IPS DF 6.9 (cell line): ENCODE results near the gene FAM161A.
"Not testable (repeated sequence)": the region's sequence is repeated elsewhere in the genome, so short reads cannot be mapped to it uniquely, and the experiment has no call there.

Source experiments
- DNase-seq: peaks from one replicate; pipeline ENCODE4 v3.0.0-alpha.2; 2013; ENCODE audit warnings: low read depth, low spot score
- H3K27ac ChIP-seq: one replicate; pipeline ENCODE4 v1.5.1; 2013; ENCODE audit warnings: low read length, control low read depth
- H3K27me3 ChIP-seq: 2 replicates; pipeline ENCODE4 v1.6.1; 2013; ENCODE audit warnings: mild to moderate bottlenecking, low read length; ENCODE audit not compliant: control insufficient read depth, insufficient read depth
- H3K36me3 ChIP-seq: 2 replicates; pipeline ENCODE4 v1.6.1; 2013; ENCODE audit warnings: low read length; ENCODE audit not compliant: control insufficient read depth, insufficient read depth
- H3K4me1 ChIP-seq: 2 replicates; pipeline ENCODE4 v1.6.1; 2013; ENCODE audit warnings: low read length; ENCODE audit not compliant: control insufficient read depth, insufficient read depth
- H3K4me3 ChIP-seq: 2 replicates; pipeline ENCODE4 v1.5.1; 2013; ENCODE audit warnings: mild to moderate bottlenecking, low read length
- H3K9me3 ChIP-seq: 2 replicates; pipeline ENCODE4 v1.6.1; 2013; ENCODE audit warnings: low read length, inconsistent platforms; ENCODE audit not compliant: control insufficient read depth, insufficient read depth
- WGBS: extraction: QIAGEN DNeasy Blood & Tissue Kit; methylation state at CpG from one replicate; pipeline ENCODE4 v1.1.7; 2013; ENCODE audit warnings: mixed read lengths, missing lambda C conversion rate; ENCODE audit not compliant: insufficient read length, insufficient coverage; 5-methylcytosine and 5-hydroxymethylcytosine counted together

The FAM161A gene

DNA sequence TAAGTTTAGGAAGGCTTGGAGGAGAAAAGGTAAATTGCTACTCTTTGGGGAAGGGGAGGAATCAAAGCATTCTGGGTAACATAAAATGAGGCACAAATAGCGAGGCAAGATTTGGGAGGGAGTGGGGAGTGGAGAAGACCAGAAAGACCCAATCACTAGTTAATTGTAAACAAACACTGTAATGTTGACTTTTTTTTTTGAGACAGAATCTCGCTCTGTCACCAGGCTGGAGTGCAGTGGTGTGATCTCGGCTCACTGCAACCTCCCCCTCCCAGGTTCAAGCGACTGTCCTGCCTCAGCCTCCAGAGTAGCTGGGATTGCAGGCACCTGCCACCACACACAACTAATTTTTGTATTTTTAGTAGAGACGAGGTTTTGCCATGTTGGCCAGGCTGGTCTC is 45.2 kb downstream of the FAM161A start:
- H3K9me3 ChIP-seq, H3K27ac ChIP-seq, H3K4me3 ChIP-seq, H3K27me3 ChIP-seq, DNase-seq, H3K4me1 ChIP-seq, H3K36me3 ChIP-seq: not testable (repeated sequence)
- WGBS = no CpG with 5 or more reads among the region's 5 CpGs

DNA sequence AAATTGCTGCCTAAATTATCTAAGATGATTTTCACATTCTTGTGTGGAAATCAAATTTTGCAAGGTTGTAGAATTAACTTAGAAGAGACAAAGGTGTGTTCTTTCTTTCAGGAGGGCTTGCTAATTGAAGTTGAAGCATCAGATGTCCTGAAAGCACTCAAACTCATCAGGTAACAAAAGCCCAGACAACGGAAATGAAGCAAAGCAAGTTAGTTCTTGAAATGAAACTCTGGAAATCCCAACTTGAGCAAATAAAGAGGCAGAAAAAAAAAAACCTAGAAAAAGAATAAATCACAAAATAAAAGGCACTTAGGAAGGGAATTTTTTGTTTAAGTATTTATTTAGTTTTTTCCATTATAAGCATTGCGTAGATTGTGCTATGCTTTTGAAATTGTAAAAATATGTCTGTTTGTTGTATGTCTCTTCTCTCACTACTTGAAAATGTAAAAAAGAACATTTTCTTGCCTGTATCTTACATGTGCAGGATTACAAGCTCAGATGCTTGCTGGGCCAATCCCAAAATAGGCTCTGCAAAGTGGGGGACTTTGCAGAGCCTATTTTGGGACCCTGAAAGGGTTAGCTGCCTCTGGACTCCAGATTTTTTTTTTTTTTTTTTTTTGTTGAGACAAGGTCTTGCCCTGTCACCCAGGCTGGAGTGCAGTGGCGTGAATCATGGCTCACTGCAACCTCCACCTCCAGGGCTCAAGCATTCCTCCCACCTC is 46.7 kb downstream of the FAM161A start:
- no peaks in the 10 kb centered on the region for H3K9me3 ChIP-seq
- DNase-seq = no peak
- 100% methylated on average over 1 of the region's 3 CpGs for WGBS
- H3K4me1 ChIP-seq = no peaks in the 10 kb centered on the region
- no peak overlapping the region for H3K4me3 ChIP-seq
- no peak overlapping the region for H3K27ac ChIP-seq
- no peaks in the 10 kb centered on the region for H3K27me3 ChIP-seq
- no peaks in the 10 kb centered on the region for H3K36me3 ChIP-seq

DNA sequence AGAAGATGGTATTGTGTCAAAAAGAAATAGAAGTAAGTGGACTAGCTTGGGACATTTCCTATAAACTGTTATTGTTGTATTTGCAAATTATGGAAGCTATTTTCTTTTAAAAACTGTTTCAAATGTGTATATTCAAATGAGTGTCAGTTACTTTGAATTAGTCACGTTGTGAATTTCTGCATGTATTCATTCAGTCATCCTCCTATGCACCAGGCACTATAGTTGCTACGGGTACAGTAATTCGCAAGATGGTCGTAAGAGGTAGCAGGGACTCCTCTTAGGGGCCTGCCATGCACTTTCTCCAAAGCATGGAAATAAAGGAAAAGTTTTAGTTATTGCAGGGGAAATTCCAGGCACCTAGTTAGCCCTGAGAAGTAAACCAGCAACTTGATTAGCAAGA is 51.3 kb downstream of the FAM161A start:
- DNase-seq = no peak
- no CpG with 5 or more reads among the region's 4 CpGs for WGBS
- H3K36me3 ChIP-seq = no peaks in the 10 kb centered on the region

DNA sequence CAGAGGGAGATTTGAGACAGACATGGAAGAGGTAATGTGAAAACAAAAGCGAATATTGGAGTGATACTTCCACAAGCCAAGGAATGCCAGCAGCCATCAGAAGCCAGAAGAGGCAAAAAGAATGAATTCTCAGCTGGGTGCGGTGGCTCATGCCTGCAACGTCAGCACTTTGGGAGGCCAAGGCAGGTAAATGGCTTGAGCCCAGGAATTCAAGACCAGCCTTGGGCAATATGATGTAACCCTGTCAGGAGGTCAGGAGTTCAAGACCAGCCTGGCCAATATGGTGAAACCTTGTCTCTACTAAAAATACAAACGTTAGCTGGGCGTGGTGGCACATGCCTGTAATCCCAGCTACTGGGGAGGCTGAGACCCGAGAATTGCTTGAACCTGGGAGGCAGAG is 54.8 kb downstream of the FAM161A start:
- no peak for DNase-seq
- WGBS = no CpG with 5 or more reads among the region's 6 CpGs
- Histone ChIP-seq H3K27me3 (no peaks in the 10 kb centered on the region), H3K9me3 (no peaks in the 10 kb centered on the region), H3K36me3 (no peaks in the 10 kb centered on the region), H3K4me3 (no peak overlapping the region), H3K4me1 (no peaks in the 10 kb centered on the region), H3K27ac (no peak overlapping the region)

More for the DNA sequence above, 51.3 kb downstream of the FAM161A start:
- H3K4me1 ChIP-seq = no peaks in the 10 kb centered on the region
- H3K27ac ChIP-seq = no peak overlapping the region
- no peaks in the 10 kb centered on the region for H3K9me3 ChIP-seq
- no peak overlapping the region for H3K4me3 ChIP-seq
- H3K27me3 ChIP-seq = no peaks in the 10 kb centered on the region

DNA sequence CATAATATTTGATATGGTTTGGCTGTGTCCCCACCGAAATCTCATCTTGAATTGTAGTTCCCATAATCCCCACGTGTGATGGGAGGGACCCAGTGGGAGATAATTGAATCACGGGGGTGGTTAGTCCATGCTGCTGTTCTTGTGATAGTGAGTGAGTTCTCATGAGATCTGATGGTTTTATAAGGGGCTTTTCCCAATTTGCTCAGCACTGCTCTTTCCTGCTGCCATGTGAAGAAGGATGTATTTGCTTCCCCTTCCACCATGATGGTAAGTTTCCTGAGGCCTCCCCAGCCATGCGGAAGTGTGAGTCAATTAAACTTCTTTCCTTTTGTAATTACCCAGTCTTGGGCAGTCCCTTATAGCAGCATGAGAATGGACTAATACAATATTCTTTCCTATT is 56.4 kb downstream of the FAM161A start:
- H3K27me3 ChIP-seq, H3K9me3 ChIP-seq, H3K4me1 ChIP-seq, DNase-seq, H3K36me3 ChIP-seq, H3K4me3 ChIP-seq, H3K27ac ChIP-seq: not testable (repeated sequence)
- no CpG with 5 or more reads among the region's 4 CpGs for WGBS

DNA sequence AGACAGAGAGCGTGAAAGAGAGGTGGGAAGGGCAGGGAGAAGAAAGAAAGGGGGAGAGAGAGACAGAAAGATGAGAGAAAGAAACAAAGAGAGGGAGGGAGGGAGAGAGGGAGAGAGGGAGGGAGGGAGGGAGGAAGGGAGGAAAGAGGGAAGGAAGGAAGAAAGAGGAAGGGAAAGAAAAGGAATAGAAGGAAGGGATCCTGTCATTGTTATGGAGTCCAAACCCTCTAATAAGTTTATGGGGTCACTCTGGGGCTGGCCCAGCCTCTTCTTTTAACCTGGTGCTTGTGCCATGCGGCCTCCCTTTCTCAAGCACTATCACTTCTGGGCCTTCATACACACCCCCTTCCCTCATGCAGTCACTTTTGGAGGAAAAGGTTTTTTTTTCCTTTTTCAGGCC is 58.5 kb downstream of the FAM161A start:
- no CpG with 5 or more reads among the region's 2 CpGs for WGBS
- Histone ChIP-seq H3K4me3 (no peak overlapping the region), H3K36me3 (no peaks in the 10 kb centered on the region), H3K9me3 (no peaks in the 10 kb centered on the region), H3K4me1 (no peaks in the 10 kb centered on the region), H3K27ac (no peak overlapping the region), H3K27me3 (no peaks in the 10 kb centered on the region; the same call in 1 of the 2 replicates)
- DNase-seq = no peak

DNA sequence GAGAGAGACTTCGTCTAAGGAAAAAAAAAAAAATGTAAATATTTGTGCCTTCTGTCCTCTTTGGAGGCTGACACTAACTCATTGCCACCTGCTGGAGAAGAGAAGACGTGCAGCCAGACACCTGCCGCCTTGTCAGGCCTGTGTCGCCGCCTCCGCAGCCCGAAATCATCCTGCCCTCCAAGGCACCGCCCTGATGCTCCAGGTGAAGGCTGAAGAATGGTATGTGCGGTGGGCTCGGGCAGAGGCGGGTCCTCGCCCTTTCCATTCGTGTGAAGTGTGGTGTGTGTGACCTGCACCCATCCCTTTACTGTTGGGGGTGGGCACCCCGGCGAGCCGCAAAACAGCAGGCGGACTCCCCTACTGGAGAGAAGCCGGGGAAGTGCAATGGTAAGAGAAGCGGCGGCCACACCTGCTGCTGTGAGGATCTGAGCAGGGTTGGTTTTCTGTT is 60.4 kb downstream of the FAM161A start:
- Histone ChIP-seq H3K4me3 (peak overlapping the region; percentile 75; the same call in 1 of the 2 replicates), H3K27ac (no peak overlapping the region), H3K9me3 (no peaks in the 10 kb centered on the region), H3K36me3 (no peaks in the 10 kb centered on the region), H3K27me3 (no peaks in the 10 kb centered on the region; the same call in 1 of the 2 replicates), H3K4me1 (no peaks in the 10 kb centered on the region)
- no CpG with 5 or more reads among the region's 20 CpGs for WGBS
- peak; percentile 66 for DNase-seq

DNA sequence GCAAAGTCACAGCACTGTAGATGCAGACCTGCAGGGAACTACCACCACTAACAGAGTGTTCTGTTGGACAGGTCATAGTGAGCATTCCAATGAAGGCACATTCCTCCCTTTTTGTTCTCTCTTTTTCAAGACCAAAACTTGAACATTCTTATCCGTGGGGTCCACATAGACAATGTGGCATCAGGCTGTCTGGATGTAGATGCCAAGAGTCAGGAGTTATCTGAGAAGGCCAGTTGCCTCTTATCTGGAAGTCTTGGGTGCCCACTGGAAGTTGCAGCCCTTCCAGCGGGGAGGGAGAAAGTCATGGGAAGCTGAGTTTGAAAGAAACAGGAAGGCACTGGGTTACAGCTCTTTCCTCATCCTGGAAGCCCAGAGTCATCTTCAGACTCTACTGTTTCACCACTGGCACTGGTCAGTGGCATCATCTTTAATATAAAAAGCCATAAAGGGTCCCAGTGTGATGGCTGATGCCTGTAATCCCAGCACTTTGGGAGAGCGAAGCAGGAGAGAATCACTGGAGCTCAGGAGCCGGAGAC is 61.4 kb downstream of the FAM161A start:
- no peaks in the 10 kb centered on the region for H3K36me3 ChIP-seq
- H3K4me3 ChIP-seq = no peak overlapping the region
- WGBS = no CpG with 5 or more reads among the region's 4 CpGs
- no peaks in the 10 kb centered on the region for H3K9me3 ChIP-seq
- no peaks in the 10 kb centered on the region for H3K4me1 ChIP-seq
- no peak for DNase-seq
- no peak overlapping the region for H3K27ac ChIP-seq
- no peaks in the 10 kb centered on the region; the same call in 1 of the 2 replicates for H3K27me3 ChIP-seq

DNA sequence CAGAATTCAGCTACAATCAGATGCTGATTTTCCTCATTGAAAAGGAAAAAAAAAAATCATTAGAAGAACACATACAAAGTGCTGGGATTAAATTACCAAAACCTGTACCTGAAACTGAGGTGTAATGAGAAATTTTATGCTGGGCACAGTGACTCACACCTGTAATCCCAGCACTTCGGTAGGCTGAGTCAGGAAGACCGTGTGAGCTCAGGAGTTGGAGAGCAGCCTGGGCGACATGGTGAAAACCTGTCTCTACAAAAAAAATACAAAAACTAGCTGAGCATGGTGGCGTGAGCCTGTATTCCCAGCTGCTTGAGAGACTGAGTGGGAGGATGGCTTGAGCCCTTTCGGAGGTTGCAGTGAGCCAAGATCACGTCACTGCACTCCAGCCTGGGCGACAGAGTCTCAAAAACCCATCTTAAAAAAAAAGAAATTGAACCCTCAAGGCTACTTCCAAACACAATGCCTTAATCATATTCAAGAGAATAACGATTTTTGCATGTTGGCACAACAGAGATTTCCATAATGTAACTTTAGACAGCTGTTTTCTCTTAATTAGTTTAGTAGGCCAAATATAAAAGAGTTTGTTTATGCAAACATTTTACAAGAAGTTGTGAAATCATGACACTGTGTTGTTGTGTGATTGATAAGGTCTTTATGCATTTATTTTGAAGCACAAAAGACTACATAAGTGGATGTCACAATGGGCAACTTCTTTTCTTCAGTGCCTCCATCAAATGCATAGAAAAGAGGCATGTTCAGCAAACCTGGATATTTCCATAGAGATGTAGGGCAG is 63.9 kb downstream of the FAM161A start:
- Histone ChIP-seq H3K9me3 (no peaks in the 10 kb centered on the region), H3K4me3 (no peak overlapping the region), H3K4me1 (no peaks in the 10 kb centered on the region), H3K27ac (no peak overlapping the region), H3K36me3 (no peaks in the 10 kb centered on the region), H3K27me3 (no peaks in the 10 kb centered on the region; the same call in 1 of the 2 replicates)
- no peak for DNase-seq
- no CpG with 5 or more reads among the region's 8 CpGs for WGBS

DNA sequence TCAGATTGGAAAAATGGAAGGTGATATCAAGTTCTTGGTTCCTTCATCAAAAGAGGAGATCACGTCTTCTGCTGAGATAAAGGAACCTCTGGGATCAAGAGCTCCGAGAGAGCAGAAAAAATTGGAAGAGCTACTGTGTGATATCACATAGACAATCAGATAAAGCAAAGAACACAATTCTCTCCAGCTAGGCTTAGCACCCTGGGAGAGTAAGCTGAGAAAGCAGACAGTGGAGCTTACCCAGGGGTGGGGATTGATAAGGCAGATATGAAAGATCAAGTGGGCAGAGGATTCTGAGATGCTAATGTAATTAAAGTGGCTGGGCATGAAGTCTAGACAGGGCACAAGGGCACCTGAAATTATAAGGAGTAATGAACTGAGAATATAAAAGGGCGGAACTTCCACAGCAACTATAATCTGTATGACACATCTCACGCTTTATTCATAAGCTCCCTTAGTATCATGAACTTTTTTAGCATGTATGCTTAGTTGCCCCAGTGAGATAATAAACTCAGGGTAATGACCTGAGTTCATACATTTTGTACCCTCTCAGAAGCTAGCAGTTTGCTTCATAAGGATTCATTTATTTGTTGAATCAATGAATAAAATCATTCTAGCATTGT is 65.8 kb downstream of the FAM161A start:
- Histone ChIP-seq H3K27me3 (no peaks in the 10 kb centered on the region; the same call in 1 of the 2 replicates), H3K27ac (no peak overlapping the region), H3K4me3 (no peak overlapping the region), H3K4me1 (no peaks in the 10 kb centered on the region), H3K9me3 (no peaks in the 10 kb centered on the region), H3K36me3 (no peaks in the 10 kb centered on the region)
- no CpG with 5 or more reads among the region's 4 CpGs for WGBS
- no peak for DNase-seq
